H1 (cell line): ENCODE data around the gene DIPK1C.
A peak's percentile ranks its signal among the peaks of the same experiment; 100 is the strongest.

Source experiments
- CTBP2 ChIP-seq: IDR thresholded peaks from 2 replicates; pipeline ENCODE4 v1.7.0; 2011; ENCODE audit warnings: borderline replicate concordance, mild to moderate bottlenecking, moderate library complexity, mixed read lengths, low read length; ENCODE audit not compliant: insufficient read depth, insufficient read length
- EZH2 ChIP-seq: fragments of 200-600 bp; sonication (generic); IDR thresholded peaks from 2 replicates; pipeline ENCODE4 v1.7.1; 2012; ENCODE audit warnings: low read depth, mild to moderate bottlenecking, moderate library complexity, low read length, inconsistent platforms; ENCODE audit not compliant: severe bottlenecking
- KDM5A ChIP-seq: fragments of 200-600 bp; IDR thresholded peaks from 2 replicates; pipeline ENCODE4 v1.7.1; 2012; ENCODE audit warnings: mild to moderate bottlenecking, low read length, inconsistent platforms, mixed read lengths
- POLR2A ChIP-seq, 2 experiments: IDR thresholded peaks; 1 replicate in 1 of 2; 2 replicates in 1 of 2; pipeline ENCODE4 v1.6.1; 2011; ENCODE audit warnings: low read depth in 2 of 2, low read length in 2 of 2, mild to moderate bottlenecking in 2 of 2; ENCODE audit errors: control extremely low read depth in 1 of 2
- POLR2AphosphoS5 ChIP-seq: IDR thresholded peaks from 2 replicates; pipeline ENCODE4 v1.6.1; 2011; ENCODE audit warnings: low read depth, low read length
- TF ChIP-seq, protein P1 (sequence below), 3 experiments: IDR thresholded peaks; 1 replicate in 2 of 3; 2 replicates in 1 of 3; pipeline versions ENCODE4 v1.5.1 to v1.6.1; 2011; ENCODE audit warnings: low read length in 3 of 3, mild to moderate bottlenecking in 3 of 3, inconsistent platforms in 2 of 3, low read depth in 1 of 3, moderate library complexity in 1 of 3; ENCODE audit not compliant: insufficient read depth in 1 of 3; ENCODE audit errors: control extremely low read depth in 1 of 3
- TF ChIP-seq, protein P2 (sequence below): IDR thresholded peaks from 2 replicates; pipeline ENCODE4 v1.6.1; 2012; ENCODE audit warnings: inconsistent platforms

DNA sequence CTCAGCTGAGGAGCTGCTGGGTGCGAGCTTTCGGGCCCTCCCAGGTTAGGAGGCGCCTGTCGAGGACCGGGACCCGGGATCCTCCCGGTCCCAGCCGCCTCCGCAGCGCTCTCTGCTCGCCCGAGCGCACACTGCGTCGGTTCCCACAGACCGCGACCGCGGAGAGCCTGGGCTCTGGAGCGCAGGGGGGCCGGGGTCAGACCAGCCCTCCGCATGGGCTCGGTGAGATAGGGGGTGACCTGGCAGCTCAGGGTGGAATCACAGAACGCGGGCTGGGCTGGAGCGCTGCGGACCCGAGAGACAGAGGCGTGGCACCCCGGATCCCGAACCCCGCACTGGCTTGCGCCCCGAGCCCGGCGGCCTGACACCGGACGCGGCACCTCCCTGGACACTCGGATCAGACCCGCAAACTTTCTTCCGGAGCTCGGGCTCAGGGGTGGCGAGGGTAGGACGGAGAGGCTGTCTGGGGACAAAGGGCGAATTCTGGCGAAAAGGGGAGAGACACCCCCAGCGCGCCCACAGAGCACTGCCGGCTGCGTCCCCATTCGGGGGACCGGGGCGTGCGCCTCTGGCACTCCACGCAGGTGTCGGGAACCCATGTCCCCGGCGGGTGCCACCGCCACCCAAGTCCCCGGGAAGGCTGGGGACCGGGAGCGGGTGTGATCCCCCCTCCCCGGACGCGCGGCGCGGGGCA is 612 bp downstream of the DIPK1C start:
- TF ChIP-seq POLR2A (IDR thresholded peaks at IDR 0.05; ENCODE audit: control extremely low read depth in 1 of 2, low read depth in 2 of 2, low read length in 2 of 2) (no peak), CTBP2 (no peak), KDM5A (no peak), EZH2 (peak; percentile 87), POLR2AphosphoS5 (no peak)
- TF ChIP-seq, protein P1, sequence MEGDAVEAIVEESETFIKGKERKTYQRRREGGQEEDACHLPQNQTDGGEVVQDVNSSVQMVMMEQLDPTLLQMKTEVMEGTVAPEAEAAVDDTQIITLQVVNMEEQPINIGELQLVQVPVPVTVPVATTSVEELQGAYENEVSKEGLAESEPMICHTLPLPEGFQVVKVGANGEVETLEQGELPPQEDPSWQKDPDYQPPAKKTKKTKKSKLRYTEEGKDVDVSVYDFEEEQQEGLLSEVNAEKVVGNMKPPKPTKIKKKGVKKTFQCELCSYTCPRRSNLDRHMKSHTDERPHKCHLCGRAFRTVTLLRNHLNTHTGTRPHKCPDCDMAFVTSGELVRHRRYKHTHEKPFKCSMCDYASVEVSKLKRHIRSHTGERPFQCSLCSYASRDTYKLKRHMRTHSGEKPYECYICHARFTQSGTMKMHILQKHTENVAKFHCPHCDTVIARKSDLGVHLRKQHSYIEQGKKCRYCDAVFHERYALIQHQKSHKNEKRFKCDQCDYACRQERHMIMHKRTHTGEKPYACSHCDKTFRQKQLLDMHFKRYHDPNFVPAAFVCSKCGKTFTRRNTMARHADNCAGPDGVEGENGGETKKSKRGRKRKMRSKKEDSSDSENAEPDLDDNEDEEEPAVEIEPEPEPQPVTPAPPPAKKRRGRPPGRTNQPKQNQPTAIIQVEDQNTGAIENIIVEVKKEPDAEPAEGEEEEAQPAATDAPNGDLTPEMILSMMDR (IDR thresholded peaks at IDR 0.05; ENCODE audit: control extremely low read depth in 1 of 3, insufficient read depth in 1 of 3, low read depth in 1 of 3, low read length in 3 of 3): no peak
- TF ChIP-seq, protein P2, sequence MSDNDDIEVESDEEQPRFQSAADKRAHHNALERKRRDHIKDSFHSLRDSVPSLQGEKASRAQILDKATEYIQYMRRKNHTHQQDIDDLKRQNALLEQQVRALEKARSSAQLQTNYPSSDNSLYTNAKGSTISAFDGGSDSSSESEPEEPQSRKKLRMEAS: no peak
